ENCODE data around the gene OR2AE1.
A peak's percentile ranks its signal among the peaks of the same experiment; 100 is the strongest.
"Not testable (repeated sequence)": the region's sequence is repeated elsewhere in the genome, so short reads cannot be mapped to it uniquely, and the experiment has no call there.

The OR2AE1 gene

GRCh38 chr7:99876933-99877332, at the start of gene OR2AE1:
Gene OR2AE1 (minus strand): TSS chr7:99877033. CDS start chr7:99877033, 0 bp downstream.
- no peak for DNase-seq

GRCh38 chr7:99926321-99926720, 49.5 kb upstream of the OR2AE1 start:
- no peak for DNase-seq

GRCh38 chr7:99923200-99923599, 46.4 kb upstream of the OR2AE1 start:
- DNase-seq: no peak

GRCh38 chr7:99920149-99920548, 43.3 kb upstream of the OR2AE1 start:
- no peak for DNase-seq

GRCh38 chr7:99919814-99920112, 42.9 kb upstream of the OR2AE1 start:
- no peak for DNase-seq

- DNase-seq: peak; percentile 86
These were observed 42.4 kb upstream of the OR2AE1 start, which contains the start of gene TRIM4 for GRCh38 chr7:99918959-99919813. Gene TRIM4 (minus strand): TSS chr7:99919530. CDS start chr7:99919401, 129 bp downstream.

- DNase-seq: no peak
These were observed 34.1 kb upstream of the OR2AE1 start for GRCh38 chr7:99910976-99911375.

- DNase-seq: no peak
These were observed 24.7 kb upstream of the OR2AE1 start for GRCh38 chr7:99901581-99901980.

- DNase-seq: no peak
These were observed 23.1 kb upstream of the OR2AE1 start for GRCh38 chr7:99899830-99900519.

- DNase-seq: no peak
These were observed 22.0 kb upstream of the OR2AE1 start for GRCh38 chr7:99898836-99899235.

- no peak for DNase-seq
These were observed 21.2 kb upstream of the OR2AE1 start for GRCh38 chr7:99898023-99898357.

GRCh38 chr7:99897322-99898022, 20.6 kb upstream of the OR2AE1 start:
- no peak for DNase-seq

- no peak for DNase-seq
These were observed 17.9 kb upstream of the OR2AE1 start for GRCh38 chr7:99894738-99895137.

- no peak for DNase-seq
These were observed 16.4 kb upstream of the OR2AE1 start for GRCh38 chr7:99893280-99893679.

GRCh38 chr7:99890348-99890747, 13.5 kb upstream of the OR2AE1 start:
- DNase-seq: not testable (repeated sequence)

- DNase-seq: not testable (repeated sequence)
These were observed 11.5 kb upstream of the OR2AE1 start for GRCh38 chr7:99888366-99888765.

GRCh38 chr7:99881370-99881769, 4.5 kb upstream of the OR2AE1 start:
- no peak for DNase-seq

- DNase-seq: no peak
These were observed 342 bp downstream of the OR2AE1 start for GRCh38 chr7:99876491-99876890.

GRCh38 chr7:99868246-99868645, 8.6 kb downstream of the OR2AE1 start:
- DNase-seq: no peak

- not testable (repeated sequence) for DNase-seq
These were observed 9.4 kb downstream of the OR2AE1 start for GRCh38 chr7:99867477-99867876.

GRCh38 chr7:99863847-99864440, 12.9 kb downstream of the OR2AE1 start:
- no peak for DNase-seq

GRCh38 chr7:99860281-99861127, 16.3 kb downstream of the OR2AE1 start:
- DNase-seq: no peak
